Measurements from ENCODE around the gene PPP1R14D. TPM values are rescaled to one million over a fixed set of nuclear protein-coding genes. Genes with fewer than 3 reads are reported as not detected.
A peak's percentile ranks its signal among the peaks of the same experiment; 100 is the strongest.

PPP1R14D gene
- total and polyA plus RNA-seq, 2 of the 8 experiments (the other 6 are each of a cell fraction or from before 2014, with no cell fraction given) = not detected

DNA sequence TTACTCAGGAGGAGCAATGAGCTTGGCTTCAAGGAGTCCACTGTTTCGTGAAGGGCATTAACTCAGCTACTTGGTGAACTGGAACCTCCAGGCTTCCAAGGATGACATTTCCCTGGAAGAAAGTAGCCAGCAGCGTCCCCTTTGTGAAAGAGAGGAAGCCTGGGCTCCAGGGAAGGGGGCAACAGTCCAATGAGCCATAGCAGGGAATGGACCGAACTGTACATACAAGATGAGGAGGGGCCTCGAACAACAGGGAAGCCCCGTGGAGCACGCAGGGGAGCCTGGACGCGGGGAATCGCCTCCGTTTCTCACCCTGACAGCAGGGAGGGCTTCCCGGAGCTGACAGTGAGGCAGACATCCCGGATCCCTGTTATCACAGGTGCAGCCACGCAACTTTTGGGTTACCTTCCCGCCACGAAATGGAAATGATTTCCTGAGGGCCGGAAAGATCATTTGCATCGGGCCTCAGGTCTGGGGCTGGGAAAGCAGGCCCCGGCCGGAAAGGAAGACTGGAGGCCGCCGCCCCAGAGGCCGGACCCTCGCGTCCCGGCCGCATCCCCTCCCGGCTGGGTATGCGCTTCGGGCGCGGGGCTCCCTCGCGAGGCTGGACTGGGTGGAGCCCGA, 14.9 kb upstream of the PPP1R14D start:
- H3K4me1 ChIP-seq (replicated peaks in 1 of 4; ENCODE audit: control insufficient read depth in 3 of 4, insufficient read depth in 4 of 4, low read length in 3 of 4) = peaks cover 0 to 26% (median 15%) of the 10 kb centered on the region in 4 experiments; a peak in 6 of 7 replicates
- ChIA-PET CTCF (ENCODE audit: partially characterized antibody) (interaction anchor here (0.9 to 14.5 kb wide), 9 partner anchors 10 to 111 kb away, joined by 3 to 157 read pairs (median 5); no protein-coding TSS in a partner anchor), POLR2A (ENCODE audit: partially characterized antibody) (interaction anchor here (0.7 to 3.1 kb wide), 30 partner anchors 10 to 404 kb away, joined by 3 to 37 read pairs (median 5); partner anchors contain the start of genes CHAC1, DNAJC17, GCHFR and PPP1R14D)
- peak overlapping the region; percentile 65 to 88 (median 76) for H3K4me3 ChIP-seq (ENCODE audit: extremely low read depth in 1 of 4, insufficient read depth in 2 of 4, low read depth in 3 of 4, low read length in 4 of 4)
- no peak overlapping the region for H4K91ac ChIP-seq (replicated peaks; ENCODE audit: insufficient read length, low read length)
- H2BK120ac ChIP-seq (replicated peaks; ENCODE audit: low read depth, low read length) = no peak overlapping the region
- H3K79me1 ChIP-seq (ENCODE audit: low read depth, low read length) = peaks cover 24% of the 10 kb centered on the region
- TF ChIP-seq SAP30 (IDR thresholded peaks at IDR 0.05; ENCODE audit: insufficient read depth, insufficient replicate concordance, low read length) = peak; percentile 60
- peak in 1 of 2 experiments; percentile 10; a peak in 1 of 4 replicates for TF ChIP-seq SIN3A (conservative IDR thresholded peaks at IDR 0.05 in 1 of 2, IDR thresholded peaks at IDR 0.05 in 1 of 2; ENCODE audit: low read depth in 1 of 2, low read length in 2 of 2)
- TF ChIP-seq, protein P1, sequence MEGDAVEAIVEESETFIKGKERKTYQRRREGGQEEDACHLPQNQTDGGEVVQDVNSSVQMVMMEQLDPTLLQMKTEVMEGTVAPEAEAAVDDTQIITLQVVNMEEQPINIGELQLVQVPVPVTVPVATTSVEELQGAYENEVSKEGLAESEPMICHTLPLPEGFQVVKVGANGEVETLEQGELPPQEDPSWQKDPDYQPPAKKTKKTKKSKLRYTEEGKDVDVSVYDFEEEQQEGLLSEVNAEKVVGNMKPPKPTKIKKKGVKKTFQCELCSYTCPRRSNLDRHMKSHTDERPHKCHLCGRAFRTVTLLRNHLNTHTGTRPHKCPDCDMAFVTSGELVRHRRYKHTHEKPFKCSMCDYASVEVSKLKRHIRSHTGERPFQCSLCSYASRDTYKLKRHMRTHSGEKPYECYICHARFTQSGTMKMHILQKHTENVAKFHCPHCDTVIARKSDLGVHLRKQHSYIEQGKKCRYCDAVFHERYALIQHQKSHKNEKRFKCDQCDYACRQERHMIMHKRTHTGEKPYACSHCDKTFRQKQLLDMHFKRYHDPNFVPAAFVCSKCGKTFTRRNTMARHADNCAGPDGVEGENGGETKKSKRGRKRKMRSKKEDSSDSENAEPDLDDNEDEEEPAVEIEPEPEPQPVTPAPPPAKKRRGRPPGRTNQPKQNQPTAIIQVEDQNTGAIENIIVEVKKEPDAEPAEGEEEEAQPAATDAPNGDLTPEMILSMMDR (IDR thresholded peaks at IDR 0.05; ENCODE audit: control extremely low read depth in 1 of 3, insufficient read depth in 1 of 3, low read depth in 1 of 3, low read length in 3 of 3) = no peak
- TF ChIP-seq SUZ12 (IDR thresholded peaks at IDR 0.05; ENCODE audit: low read length) = peak; percentile 30; the same call in 1 of the 2 replicates
- H3K9ac ChIP-seq (replicated peaks in 1 of 4; ENCODE audit: extremely low read depth in 1 of 4, low read depth in 3 of 4, low read length in 3 of 4) = peak overlapping the region; percentile 16 to 93 (median 74); a peak in 5 of 7 replicates
- H2AFZ ChIP-seq (ENCODE audit: low read length) = 0 out of 2 replicates have a peak overlapping the region, but pooled peaks have one; percentile 56
- no peak overlapping the region for H2BK12ac ChIP-seq (ENCODE audit: low read depth, low read length)
- peaks cover 0 to 4% (median under 1%) of the 10 kb centered on the region in 4 experiments; a peak in 4 of 8 replicates for H3K36me3 ChIP-seq (ENCODE audit: control insufficient read depth in 2 of 4, insufficient read depth in 4 of 4, low read length in 3 of 4)
- H2AK5ac ChIP-seq (ENCODE audit: low read depth, low read length) = no peak overlapping the region
- no peak overlapping the region for H3K23ac ChIP-seq (ENCODE audit: insufficient read length)
- peak overlapping the region; percentile 85 to 96 for H3K4me2 ChIP-seq (ENCODE audit: insufficient read depth in 1 of 2, low read depth in 2 of 2, low read length in 2 of 2)
- H2BK5ac ChIP-seq (ENCODE audit: low read depth, low read length) = peak overlapping the region; percentile 44; the same call in 1 of the 2 replicates
- peaks cover 0 to 2% (median 0%) of the 10 kb centered on the region in 4 experiments; a peak in 1 of 7 replicates for H3K27me3 ChIP-seq (replicated peaks in 1 of 4; ENCODE audit: control insufficient read depth in 3 of 4, extremely low read depth in 1 of 4, insufficient read depth in 3 of 4, low read length in 3 of 4)
- H3K14ac ChIP-seq (ENCODE audit: insufficient read length) = no peak overlapping the region
- peak overlapping the region; percentile 83; the same call in 1 of the 2 replicates for H4K8ac ChIP-seq (ENCODE audit: extremely low read depth, insufficient read depth, low read length)
- no peak for FAIRE-seq
- WGBS, 2 experiments (ENCODE audit: extremely low coverage in 1 of 2, insufficient coverage in 1 of 2, insufficient read length in 1 of 2, insufficient replicate concordance in 2 of 2, low coverage in 1 of 2, low lambda C conversion rate in 2 of 2, missing lambda C conversion rate in 1 of 2) = 10% methylated on average over 31 of the region's 34 CpGs; no CpG with 5 or more reads in 1 of the 2 experiments
- H3K79me2 ChIP-seq (ENCODE audit: control insufficient read depth in 1 of 2, insufficient read depth in 2 of 2, low read length in 2 of 2) = peaks cover 0 to 38% of the 10 kb centered on the region in 2 experiments; a peak in 3 of 4 replicates
- DNase-seq (ENCODE audit: low read depth in 1 of 2, low spot score in 2 of 2) = no peak
- no peaks in the 10 kb centered on the region for H3K9me3 ChIP-seq (ENCODE audit: insufficient read depth in 2 of 2, low read depth in 1 of 2, low read length in 1 of 2)
- peaks cover 5 to 18% of the 10 kb centered on the region in 2 experiments for H4K20me1 ChIP-seq (replicated peaks in 1 of 2; ENCODE audit: control insufficient read depth in 1 of 2, insufficient read depth in 2 of 2, low read length in 2 of 2)
- H3K18ac ChIP-seq (ENCODE audit: extremely low read depth, low read length) = no peak overlapping the region
- H4K5ac ChIP-seq (ENCODE audit: insufficient read length, low read depth, low read length) = no peak overlapping the region
- no peak overlapping the region for H2BK20ac ChIP-seq (ENCODE audit: low read length)
- no peak overlapping the region for H3K4ac ChIP-seq (replicated peaks; ENCODE audit: insufficient read length, low read depth, low read length)
- H2BK15ac ChIP-seq (ENCODE audit: low read length) = no peak overlapping the region
- H3K56ac ChIP-seq (replicated peaks; ENCODE audit: insufficient read length, low read depth, low read length) = no peak overlapping the region
- peak overlapping the region; percentile 82; the same call in 1 of the 2 replicates for H3K27ac ChIP-seq (ENCODE audit: low read depth, low read length)
- H3K23me2 ChIP-seq (ENCODE audit: low read depth, low read length) = peaks cover 13% of the 10 kb centered on the region
